Uterus (tissue), 2 donors: ENCODE measurements around the gene TMEM89.

ENCODE experiments used
- CTCF ChIP-seq, 4 experiments: fragments of 200-600 bp in 2 of 4; fragments of 450-650 bp in 2 of 4; sonication (generic) in 2 of 4; IDR thresholded peaks; one replicate each; pipeline ENCODE4 v1.5.1; 2016 to 2019; ENCODE audit warnings: antibody characterized with exemption in 4 of 4, mild to moderate bottlenecking in 2 of 4, moderate library complexity in 1 of 4
- POLR2A ChIP-seq, 2 donors: fragments of 450-650 bp; IDR thresholded peaks; one replicate each; pipeline ENCODE4 v1.6.1; 2016; ENCODE audit warnings: antibody characterized with exemption in 2 of 2, mild to moderate bottlenecking in 1 of 2, moderate library complexity in 1 of 2

- TF ChIP-seq CTCF (IDR thresholded peaks at IDR 0.05) (no peak), POLR2A (IDR thresholded peaks at IDR 0.05) (no peak)
Measured at GRCh38 chr3:48628277-48629017, 6.9 kb upstream of the TMEM89 start.
